ENCODE measurements around the gene RBM6. TPM values are rescaled to one million over a fixed set of nuclear protein-coding genes. Genes with fewer than 3 reads are reported as not detected.

Gene RBM6
- total RNA-seq, 2 experiments from 2014 or later = 90.8 to 95.2 TPM

GRCh38 chr3:50102558-50102957 lies 162.6 kb downstream of the RBM6 start:
- DNase-seq = no peak
- Mint-ChIP-seq H3K27ac (no peak overlapping the region), H3K4me3 (no peak overlapping the region), H3K36me3 (ENCODE audit: low read depth) (peaks cover 67% of the 10 kb centered on the region), H3K27me3 (no peaks in the 10 kb centered on the region), H3K4me1 (ENCODE audit: low read depth) (peaks cover 5% of the 10 kb centered on the region), H3K9me3 (no peaks in the 10 kb centered on the region)
- intact Hi-C loops (cut with micrococcal nuclease) = no loop called here
- ChIA-PET POLR2A (interaction anchor here (1.1 to 1.5 kb wide), 2 partner anchors 12 to 13 kb away, joined by 3 to 5 read pairs; partner anchors contain the start of gene RBM5), CTCF (no interaction called here)
- ATAC-seq = no peak
- no peak for TF ChIP-seq CTCF (IDR thresholded peaks at IDR 0.05)

GRCh38 chr3:50111757-50112156 lies 171.8 kb downstream of the RBM6 start:
- peaks cover 66% of the 10 kb centered on the region for H3K36me3 Mint-ChIP-seq (ENCODE audit: low read depth)
- ATAC-seq (no peak), DNase-seq (no peak)
- H3K27ac Mint-ChIP-seq = peak overlapping the region; percentile 3
- CTCF ChIA-PET = interaction anchor here (1.4 to 1.6 kb wide), 2 partner anchors 9 to 11 kb away, joined by 4 to 5 read pairs; no protein-coding TSS in a partner anchor
- H3K4me3 Mint-ChIP-seq = no peak overlapping the region
- no peak for TF ChIP-seq CTCF (IDR thresholded peaks at IDR 0.05)
- no peaks in the 10 kb centered on the region for H3K9me3 Mint-ChIP-seq
- peaks cover 4% of the 10 kb centered on the region for H3K4me1 Mint-ChIP-seq (ENCODE audit: low read depth)
- no peaks in the 10 kb centered on the region for H3K27me3 Mint-ChIP-seq
- POLR2A ChIA-PET = interaction anchor here (1.0 kb wide), 1 partner anchor 114 kb away, joined by 3 read pairs; no protein-coding TSS in a partner anchor
- intact Hi-C loops (cut with micrococcal nuclease) = no loop called here

DNA sequence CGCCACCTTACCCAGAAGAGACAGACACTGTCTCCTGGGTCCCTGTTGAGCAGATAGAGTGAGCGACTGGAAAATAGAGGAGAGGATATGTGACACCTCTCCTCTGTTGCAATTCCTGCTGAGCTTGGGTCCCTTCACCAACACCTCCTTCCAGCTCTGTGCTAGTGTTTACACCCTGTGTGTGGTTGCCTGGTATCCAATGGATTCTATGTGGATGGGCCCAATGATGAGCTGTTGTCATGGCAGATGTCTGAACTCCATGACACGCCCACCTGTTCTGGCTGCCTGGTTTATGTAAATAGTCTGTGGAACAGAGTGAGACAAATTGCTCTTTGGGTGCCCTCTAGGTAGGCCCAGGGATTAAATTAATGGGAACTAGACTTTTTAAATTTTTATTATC lies 172.5 kb downstream of the RBM6 start:
- peaks cover 66% of the 10 kb centered on the region for H3K36me3 Mint-ChIP-seq (ENCODE audit: low read depth)
- ATAC-seq (no peak), DNase-seq (no peak)
- H3K27me3 Mint-ChIP-seq = no peaks in the 10 kb centered on the region
- intact Hi-C loops (cut with micrococcal nuclease) = no loop called here
- H3K27ac Mint-ChIP-seq = no peak overlapping the region
- no peak overlapping the region for H3K4me3 Mint-ChIP-seq
- H3K4me1 Mint-ChIP-seq (ENCODE audit: low read depth) = peaks cover 4% of the 10 kb centered on the region
- no peak for TF ChIP-seq CTCF (IDR thresholded peaks at IDR 0.05)
- no peaks in the 10 kb centered on the region for H3K9me3 Mint-ChIP-seq
- ChIA-PET CTCF (interaction anchor here (0.8 to 1.6 kb wide), 4 partner anchors 8 to 18 kb away, joined by 3 to 5 read pairs (median 4); no protein-coding TSS in a partner anchor), POLR2A (interaction anchor here (1.0 kb wide), 1 partner anchor 113 kb away, joined by 3 read pairs; no protein-coding TSS in a partner anchor)

DNA sequence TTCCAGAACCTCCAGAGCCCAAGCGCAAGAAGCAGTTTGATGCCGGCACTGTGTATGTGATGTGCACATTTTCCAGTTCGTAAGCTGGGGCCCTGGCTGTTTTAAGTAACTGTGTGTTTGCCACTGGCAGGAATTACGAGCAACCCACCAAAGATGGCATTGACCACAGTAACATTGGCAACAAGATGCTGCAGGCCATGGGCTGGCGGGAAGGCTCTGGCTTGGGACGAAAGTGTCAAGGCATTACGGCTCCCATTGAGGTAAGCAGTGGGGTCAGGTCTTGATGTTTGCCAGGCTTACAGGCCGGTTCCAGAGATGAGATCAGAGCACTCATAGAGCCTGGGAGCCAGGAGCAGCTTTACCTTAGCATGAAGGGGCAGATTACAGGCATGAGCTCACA lies 177.2 kb downstream of the RBM6 start:
- no peak for TF ChIP-seq CTCF (IDR thresholded peaks at IDR 0.05)
- DNase-seq = no peak
- Mint-ChIP-seq H3K27me3 (no peaks in the 10 kb centered on the region), H3K27ac (no peak overlapping the region), H3K4me3 (no peak overlapping the region), H3K36me3 (ENCODE audit: low read depth) (peaks cover 50% of the 10 kb centered on the region), H3K4me1 (ENCODE audit: low read depth) (no peaks in the 10 kb centered on the region), H3K9me3 (no peaks in the 10 kb centered on the region)
- ATAC-seq = no peak
- ChIA-PET POLR2A (interaction anchor here (0.7 to 1.5 kb wide), 3 partner anchors 12 to 28 kb away, joined by 3 read pairs; no protein-coding TSS in a partner anchor), CTCF (interaction anchor here (1.8 kb wide), 1 partner anchor 12 kb away, joined by 5 read pairs; no protein-coding TSS in a partner anchor)
- intact Hi-C loops (cut with micrococcal nuclease) = no loop called here

GRCh38 chr3:50118237-50118636 lies 178.3 kb downstream of the RBM6 start:
- intact Hi-C loops (cut with micrococcal nuclease) = no loop called here
- ATAC-seq = no peak

More at GRCh38 chr3:50118237-50118636, 178.3 kb downstream of the RBM6 start:
- no peak for TF ChIP-seq CTCF (IDR thresholded peaks at IDR 0.05)
- peaks cover 47% of the 10 kb centered on the region for H3K36me3 Mint-ChIP-seq (ENCODE audit: low read depth)
- no peaks in the 10 kb centered on the region for H3K27me3 Mint-ChIP-seq
- no peak overlapping the region for H3K27ac Mint-ChIP-seq
- DNase-seq = no peak
- H3K4me1 Mint-ChIP-seq (ENCODE audit: low read depth) = no peaks in the 10 kb centered on the region
- no peak overlapping the region for H3K4me3 Mint-ChIP-seq
- H3K9me3 Mint-ChIP-seq = no peaks in the 10 kb centered on the region
- ChIA-PET CTCF (interaction anchor here (1.3 to 3.6 kb wide), 3 partner anchors 10 to 71 kb away, joined by 3 to 17 read pairs (median 5); no protein-coding TSS in a partner anchor), POLR2A (interaction anchor here (1.5 to 1.6 kb wide), 2 partner anchors 10 to 18 kb away, joined by 3 to 6 read pairs; no protein-coding TSS in a partner anchor)
